ENCODE results near the gene KRTAP12-4. TPM values are rescaled to one million over a fixed set of nuclear protein-coding genes. Genes with fewer than 3 reads are reported as not detected.
"Not testable (repeated sequence)": the region's sequence is repeated elsewhere in the genome, so short reads cannot be mapped to it uniquely, and the experiment has no call there.

The KRTAP12-4 gene
- total RNA-seq, 1 donor from 2014 or later: not detected

GRCh38 chr21:44691686-44692085 is 37.2 kb upstream of the KRTAP12-4 start:
- no peak for DNase-seq
- intact Hi-C loops (cut with micrococcal nuclease): no loop called here
- no peak for ATAC-seq

GRCh38 chr21:44689740-44690139 is 35.3 kb upstream of the KRTAP12-4 start:
- ATAC-seq; DNase-seq; intact Hi-C loops (cut with micrococcal nuclease): not testable (repeated sequence)

GRCh38 chr21:44687671-44688070 is 33.2 kb upstream of the KRTAP12-4 start:
- DNase-seq: no peak
- no peak for ATAC-seq
- intact Hi-C loops (cut with micrococcal nuclease): no loop called here

GRCh38 chr21:44686843-44687561 is 32.5 kb upstream of the KRTAP12-4 start:
- DNase-seq (no peak), ATAC-seq (no peak)
- intact Hi-C loops (cut with micrococcal nuclease): no loop called here

- DNase-seq (no peak), ATAC-seq (no peak)
- intact Hi-C loops (cut with micrococcal nuclease): no loop called here
Observed at GRCh38 chr21:44686000-44686781, 31.7 kb upstream of the KRTAP12-4 start.

- ATAC-seq; intact Hi-C loops (cut with micrococcal nuclease); DNase-seq: not testable (repeated sequence)
Observed at GRCh38 chr21:44685050-44685449, 30.6 kb upstream of the KRTAP12-4 start.

- ATAC-seq: no peak
- no peak for DNase-seq
- intact Hi-C loops (cut with micrococcal nuclease): no loop called here
Observed at GRCh38 chr21:44684483-44684882, 30.0 kb upstream of the KRTAP12-4 start.

- ATAC-seq (no peak), DNase-seq (no peak)
- intact Hi-C loops (cut with micrococcal nuclease): no loop called here
Observed at GRCh38 chr21:44684077-44684476, 29.6 kb upstream of the KRTAP12-4 start.

GRCh38 chr21:44682580-44683151 is 28.2 kb upstream of the KRTAP12-4 start:
- intact Hi-C loops (cut with micrococcal nuclease): no loop called here
- DNase-seq: no peak
- no peak for ATAC-seq

- ATAC-seq: peak; percentile 59
- no peak for DNase-seq
- intact Hi-C loops (cut with micrococcal nuclease): no loop called here
Observed at GRCh38 chr21:44681861-44682579, 27.6 kb upstream of the KRTAP12-4 start, which contains the start of gene KRTAP12-1. Gene KRTAP12-1, minus strand, starts transcription at chr21:44682163. Its CDS starts 40 bp downstream, at chr21:44682123.

- no peak for DNase-seq
- intact Hi-C loops (cut with micrococcal nuclease): no loop called here
- ATAC-seq: no peak
Observed at GRCh38 chr21:44681152-44681551, 26.7 kb upstream of the KRTAP12-4 start.

GRCh38 chr21:44677881-44678280 is 23.4 kb upstream of the KRTAP12-4 start:
- ATAC-seq: no peak
- DNase-seq: no peak
- intact Hi-C loops (cut with micrococcal nuclease): no loop called here

- DNase-seq (no peak), ATAC-seq (no peak)
- intact Hi-C loops (cut with micrococcal nuclease): no loop called here
Observed at GRCh38 chr21:44671911-44672310, 17.5 kb upstream of the KRTAP12-4 start.

- ATAC-seq (no peak), DNase-seq (no peak)
- intact Hi-C loops (cut with micrococcal nuclease): no loop called here
Observed at GRCh38 chr21:44670642-44671432, 16.4 kb upstream of the KRTAP12-4 start.

GRCh38 chr21:44667612-44668011 is 13.2 kb upstream of the KRTAP12-4 start:
- intact Hi-C loops (cut with micrococcal nuclease): no loop called here
- DNase-seq (no peak), ATAC-seq (no peak)

- DNase-seq (peak; percentile 87), ATAC-seq (peak; percentile 100)
- intact Hi-C loops (cut with micrococcal nuclease): no loop called here
Observed at GRCh38 chr21:44666401-44667320, 12.2 kb upstream of the KRTAP12-4 start, which contains the start of gene KRTAP12-2. Gene KRTAP12-2, minus strand, starts transcription at chr21:44666927. Its CDS starts 41 bp downstream, at chr21:44666886.

- ATAC-seq (no peak), DNase-seq (no peak)
- intact Hi-C loops (cut with micrococcal nuclease): no loop called here
Observed at GRCh38 chr21:44664691-44665090, 10.2 kb upstream of the KRTAP12-4 start.

GRCh38 chr21:44661567-44661966 is 7.1 kb upstream of the KRTAP12-4 start:
- intact Hi-C loops (cut with micrococcal nuclease); DNase-seq; ATAC-seq: not testable (repeated sequence)
